Spleen (tissue), 11 donors: ENCODE results near the gene ASH1L. TPM values are rescaled to one million over a fixed set of nuclear protein-coding genes. Genes with fewer than 3 reads are reported as not detected.

Source experiments
- DNase-seq: peaks from one replicate; pipeline ENCODE4 v3.0.0-alpha.2; 2020
- H3K27ac ChIP-seq, 8 donors: fragments of 200-600 bp; sonication (generic) in 7 of 8; 1 replicate in 4 of 8; 2 replicates in 4 of 8; pipeline versions ENCODE4 v1.5.0 to v1.8.0; 2016 to 2021; ENCODE audit warnings: inconsistent platforms in 4 of 8, mild to moderate bottlenecking in 4 of 8, moderate library complexity in 1 of 8
- H3K27me3 ChIP-seq, 7 donors: fragments of 200-600 bp; sonication (generic) in 6 of 7; replicated peaks in 1 of 7; 1 replicate in 4 of 7; 2 replicates in 3 of 7; pipeline versions ENCODE4 v1.5.0 to v1.8.0; 2016 to 2021; ENCODE audit warnings: inconsistent platforms in 3 of 7, mild to moderate bottlenecking in 1 of 7
- H3K36me3 ChIP-seq, 6 donors: fragments of 200-600 bp; sonication (generic) in 5 of 6; 1 replicate in 4 of 6; 2 replicates in 2 of 6; pipeline versions ENCODE4 v1.5.0 to v1.8.0; 2016 to 2021; ENCODE audit warnings: inconsistent platforms in 2 of 6
- H3K4me1 ChIP-seq, 6 donors: fragments of 200-600 bp; sonication (generic) in 5 of 6; 1 replicate in 3 of 6; 2 replicates in 3 of 6; pipeline versions ENCODE4 v1.5.0 to v1.8.0; 2016 to 2021; ENCODE audit warnings: inconsistent platforms in 3 of 6
- H3K4me3 ChIP-seq, 8 donors: fragments of 200-600 bp; sonication (generic) in 7 of 8; 1 replicate in 4 of 8; 2 replicates in 4 of 8; pipeline versions ENCODE4 v1.5.0 to v1.8.0; 2016 to 2021; ENCODE audit warnings: inconsistent platforms in 4 of 8, mild to moderate bottlenecking in 4 of 8, moderate library complexity in 2 of 8
- H3K9me3 ChIP-seq, 8 donors: fragments of 200-600 bp; sonication (generic) in 7 of 8; 1 replicate in 4 of 8; 2 replicates in 4 of 8; pipeline versions ENCODE4 v1.5.0 to v1.8.0; 2016 to 2021; ENCODE audit warnings: inconsistent platforms in 4 of 8
- POLR2A ChIP-seq, 3 donors: fragments of 450-650 bp; IDR thresholded peaks; one replicate each; pipeline ENCODE4 v1.5.1; 2017; ENCODE audit warnings: antibody characterized with exemption in 3 of 3, mild to moderate bottlenecking in 1 of 3
- POLR2AphosphoS5 ChIP-seq, 3 donors: sonication (generic); formaldehyde crosslinking; IDR thresholded peaks; one replicate each; pipeline ENCODE4 v1.5.1; 2017; ENCODE audit warnings: antibody characterized with exemption in 3 of 3
- WGBS, 5 donors: extraction: QIAGEN DNeasy Blood & Tissue Kit in 3 of 5; methylation state at CpG; one replicate each; pipeline versions ENCODE4 v1.1.5 to v1.1.7; 2013 to 2018; 5-methylcytosine and 5-hydroxymethylcytosine counted together
- intact Hi-C: fragments of 100-400 bp; cut with DNase I; formaldehyde crosslinking; loops from one replicate; pipeline ENCODE4 v1.15.0; 2023; ENCODE audit warnings: low total_unique reads
- polyA plus RNA-seq, 3 donors: library from polyadenylated mRNA; stranded (reverse); fragments of 200-250 nt; gene quantifications; one replicate each; pipeline ENCODE4 v1.2.1, GENCODE V29; 2013
- total RNA-seq, 7 donors: library from RNA; depleted of rRNA in 3 of 7; stranded (reverse); fragments of >200 nt in 3 of 7; fragmentation: NEBNext Ultra II Directional in 4 of 7; extraction: Animal tissue kit (Norgen Biotek cat#: 25700) in 4 of 7; gene quantifications; one replicate each; pipeline versions ENCODE4 v1.1.0 to v1.2.1, GENCODE V29; 2016 to 2021
- TF ChIP-seq, protein P1 (sequence below), 11 experiments: fragments of 200-600 bp in 7 of 11; fragments of 450-650 bp in 4 of 11; sonication (generic) in 4 of 11; IDR thresholded peaks in 8 of 11; conservative IDR thresholded peaks in 3 of 11; 1 replicate in 7 of 11; 2 replicates in 4 of 11; pipeline versions ENCODE4 v1.4.0 to v1.8.0; 2016 to 2021; ENCODE audit warnings: antibody characterized with exemption in 11 of 11, inconsistent platforms in 4 of 11, mild to moderate bottlenecking in 1 of 11
- donor health status: healthy with polysubstance abuse.
- donor health status: DM: no; HTN: no; CAD: no; lungs with moderate emphysema.
- donor health status: DM: no; HTN: no; CAD: no.
- donor health status: Bipolar disorder and iron deficiency.
- donor health status: healthy.
- donor health status: DM: no; HTN: no; CAD: no.
- donor health status: DM: yes; HTN: yes; CAD: no.

The ASH1L gene
- total and polyA plus RNA-seq, 10 donors, result 2.5 to 89.8 (median 69.1) TPM

DNA sequence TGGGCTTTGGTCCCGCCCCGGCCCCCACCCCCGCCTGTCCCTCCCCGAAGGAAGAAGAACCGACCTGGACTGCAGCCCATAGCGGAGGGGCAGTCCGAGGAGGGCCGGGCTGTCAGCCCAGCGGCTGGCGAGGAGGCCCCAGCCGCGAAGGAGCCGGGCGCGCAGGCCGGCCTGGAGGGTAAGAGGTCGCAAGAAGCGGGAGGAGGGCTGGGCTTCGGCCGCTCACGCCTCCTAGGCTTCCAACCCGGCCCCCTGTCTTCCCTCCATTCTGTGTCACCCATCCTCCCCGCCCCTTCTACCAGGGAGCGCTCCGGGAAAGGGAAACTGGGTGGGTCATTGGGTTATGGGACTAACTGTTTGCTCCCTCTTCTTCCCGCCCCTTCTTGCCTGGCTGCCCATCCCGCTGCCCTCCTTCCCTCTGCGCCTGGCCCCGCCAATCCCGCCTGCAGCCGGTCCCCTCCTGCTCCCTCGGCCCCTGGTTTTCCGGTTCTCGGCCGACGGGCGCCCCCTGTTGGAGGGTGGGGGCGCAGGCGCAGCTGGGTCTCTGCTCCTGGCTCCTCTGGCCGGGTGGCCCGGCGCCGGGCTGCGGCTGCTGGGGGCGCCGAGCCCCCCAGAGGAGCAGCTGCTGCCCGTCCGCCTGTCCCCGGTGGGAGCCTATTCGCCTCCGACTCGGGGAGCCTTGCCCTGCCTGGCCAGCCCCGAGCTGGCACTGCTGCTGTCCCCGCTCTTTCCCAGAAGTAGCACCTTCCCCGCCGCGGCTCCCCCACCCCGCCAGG, 239.5 kb downstream of the ASH1L start:
- peak; percentile 68 to 82 (median 71) for TF ChIP-seq POLR2AphosphoS5 (IDR thresholded peaks at IDR 0.05)
- TF ChIP-seq, protein P1, sequence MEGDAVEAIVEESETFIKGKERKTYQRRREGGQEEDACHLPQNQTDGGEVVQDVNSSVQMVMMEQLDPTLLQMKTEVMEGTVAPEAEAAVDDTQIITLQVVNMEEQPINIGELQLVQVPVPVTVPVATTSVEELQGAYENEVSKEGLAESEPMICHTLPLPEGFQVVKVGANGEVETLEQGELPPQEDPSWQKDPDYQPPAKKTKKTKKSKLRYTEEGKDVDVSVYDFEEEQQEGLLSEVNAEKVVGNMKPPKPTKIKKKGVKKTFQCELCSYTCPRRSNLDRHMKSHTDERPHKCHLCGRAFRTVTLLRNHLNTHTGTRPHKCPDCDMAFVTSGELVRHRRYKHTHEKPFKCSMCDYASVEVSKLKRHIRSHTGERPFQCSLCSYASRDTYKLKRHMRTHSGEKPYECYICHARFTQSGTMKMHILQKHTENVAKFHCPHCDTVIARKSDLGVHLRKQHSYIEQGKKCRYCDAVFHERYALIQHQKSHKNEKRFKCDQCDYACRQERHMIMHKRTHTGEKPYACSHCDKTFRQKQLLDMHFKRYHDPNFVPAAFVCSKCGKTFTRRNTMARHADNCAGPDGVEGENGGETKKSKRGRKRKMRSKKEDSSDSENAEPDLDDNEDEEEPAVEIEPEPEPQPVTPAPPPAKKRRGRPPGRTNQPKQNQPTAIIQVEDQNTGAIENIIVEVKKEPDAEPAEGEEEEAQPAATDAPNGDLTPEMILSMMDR (IDR thresholded peaks at IDR 0.05 in 8 of 11, conservative IDR thresholded peaks at IDR 0.05 in 3 of 11), result peak; percentile 77 to 99 (median 98)
- no peak for TF ChIP-seq POLR2A (IDR thresholded peaks at IDR 0.05)
- 0 to 1% (median 1%) methylated on average over 34 to 58 of the region's 58 CpGs for WGBS, 5 donors
- peaks cover 20 to 70% (median 48%) of the 10 kb centered on the region in 6 donors for H3K4me1 ChIP-seq
- intact Hi-C loops, result loop anchor here (10.0 kb wide), 1 partner anchor 48 kb away; the partner anchor contains the start of genes CLK2 and HCN3
- H3K36me3 ChIP-seq, result peaks cover 0 to 34% (median 9%) of the 10 kb centered on the region in 6 donors
- peak overlapping the region; percentile 80 to 97 (median 89) for H3K4me3 ChIP-seq
- H3K27ac ChIP-seq, result peak overlapping the region; percentile 95 to 99 (median 96)
- DNase-seq, result peak; percentile 96
- H3K9me3 ChIP-seq, result no peaks in the 10 kb centered on the region
- no peaks in the 10 kb centered on the region for H3K27me3 ChIP-seq

DNA sequence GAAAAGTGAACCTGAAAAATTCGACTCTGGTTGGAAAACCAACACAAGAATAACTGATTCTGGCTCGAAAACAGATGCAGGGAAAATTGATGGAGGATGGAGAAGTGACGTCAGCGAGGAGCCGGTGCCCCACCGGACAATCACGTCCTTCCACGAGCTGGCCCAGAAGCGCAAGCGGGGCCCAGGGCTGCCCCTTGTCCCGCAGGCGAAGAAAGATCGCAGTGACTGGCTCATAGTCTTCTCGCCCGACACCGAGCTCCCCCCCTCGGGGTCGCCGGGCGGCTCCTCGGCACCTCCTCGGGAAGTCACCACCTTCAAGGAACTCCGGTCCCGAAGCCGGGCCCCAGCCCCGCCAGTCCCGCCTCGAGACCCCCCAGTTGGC, 240.0 kb downstream of the ASH1L start:
- Histone ChIP-seq H3K4me1 (peaks cover 20 to 70% (median 48%) of the 10 kb centered on the region in 6 donors), H3K27me3 (no peaks in the 10 kb centered on the region), H3K36me3 (peaks cover 0 to 33% (median 11%) of the 10 kb centered on the region in 6 donors), H3K9me3 (no peaks in the 10 kb centered on the region), H3K4me3 (peak overlapping the region; percentile 80 to 97 (median 89)), H3K27ac (peak overlapping the region; percentile 95 to 99 (median 96))
- TF ChIP-seq, protein P1 (IDR thresholded peaks at IDR 0.05 in 8 of 11, conservative IDR thresholded peaks at IDR 0.05 in 3 of 11), result no peak
- no peak for TF ChIP-seq POLR2AphosphoS5 (IDR thresholded peaks at IDR 0.05)
- no peak for TF ChIP-seq POLR2A (IDR thresholded peaks at IDR 0.05)
- WGBS, 5 donors, result 1 to 3% (median 2%) methylated on average over 24 to 28 of the region's 28 CpGs
- intact Hi-C loops, result loop anchor here (10.0 kb wide), 1 partner anchor 48 kb away; the partner anchor contains the start of genes CLK2 and HCN3
- peak; percentile 83 for DNase-seq

DNA sequence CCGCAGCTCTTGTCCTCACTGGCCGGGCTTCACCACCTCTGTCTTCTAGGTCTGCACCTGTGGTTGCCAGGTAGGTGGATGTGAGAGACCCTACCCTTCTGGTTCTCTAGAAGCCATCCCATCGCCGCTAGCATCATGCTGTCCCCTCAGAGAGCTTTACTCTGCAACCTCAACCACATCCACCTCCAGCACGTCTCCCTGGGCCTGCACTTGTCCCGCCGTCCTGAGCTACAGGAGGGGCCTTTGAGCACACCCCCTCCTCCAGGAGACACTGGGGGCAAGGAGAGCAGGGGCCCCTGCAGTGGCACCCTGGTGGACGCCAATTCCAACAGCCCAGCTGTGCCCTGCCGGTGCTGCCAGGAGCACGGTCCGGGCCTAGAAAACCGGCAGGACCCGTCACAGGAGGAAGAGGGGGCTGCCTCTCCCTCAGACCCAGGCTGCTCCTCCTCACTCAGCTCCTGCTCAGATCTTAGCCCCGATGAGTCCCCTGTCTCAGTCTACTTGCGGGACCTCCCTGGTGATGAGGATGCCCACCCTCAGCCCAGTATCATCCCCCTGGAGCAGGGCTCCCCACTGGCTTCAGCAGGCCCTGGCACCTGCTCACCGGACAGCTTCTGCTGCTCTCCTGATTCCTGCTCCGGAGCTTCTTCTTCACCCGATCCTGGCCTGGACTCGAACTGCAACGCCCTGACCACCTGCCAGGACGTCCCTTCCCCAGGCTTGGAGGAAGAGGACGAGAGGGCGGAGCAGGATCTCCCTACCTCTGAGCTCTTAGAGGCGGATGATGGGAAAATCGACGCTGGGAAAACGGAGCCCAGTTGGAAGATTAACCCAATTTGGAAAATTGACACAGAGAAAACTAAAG, 240.7 kb downstream of the ASH1L start:
- DNase-seq, result no peak
- intact Hi-C loops, result loop anchor here (10.0 kb wide), 1 partner anchor 47 kb away; the partner anchor contains the start of genes CLK2 and HCN3

More for the DNA sequence above, 240.7 kb downstream of the ASH1L start:
- Histone ChIP-seq H3K36me3 (peaks cover 0 to 34% (median 10%) of the 10 kb centered on the region in 6 donors), H3K4me3 (peak overlapping the region in 6 of 8 donors; percentile 82 to 97 (median 91)), H3K27me3 (no peaks in the 10 kb centered on the region), H3K27ac (peak overlapping the region in 6 of 8 donors; percentile 96 to 99 (median 98)), H3K4me1 (peaks cover 20 to 68% (median 48%) of the 10 kb centered on the region in 6 donors), H3K9me3 (no peaks in the 10 kb centered on the region)
- TF ChIP-seq, protein P1 (IDR thresholded peaks at IDR 0.05 in 8 of 11, conservative IDR thresholded peaks at IDR 0.05 in 3 of 11), result no peak
- TF ChIP-seq POLR2AphosphoS5 (IDR thresholded peaks at IDR 0.05) (no peak), POLR2A (IDR thresholded peaks at IDR 0.05) (no peak)
- WGBS, 5 donors, result 61 to 75% (median 70%) methylated on average over 24 to 27 of the region's 27 CpGs
